HepG2 (cell line): ENCODE data around the gene MRPL58. TPM values are rescaled to one million over a fixed set of nuclear protein-coding genes. Genes with fewer than 3 reads are reported as not detected.

Experiments
- GPN1 ChIP-seq: sonication (generic); formaldehyde crosslinking; IDR thresholded peaks from 2 replicates; pipeline ENCODE4 v1.5.1; 2020; ENCODE audit warnings: missing genetic modification reagents, borderline replicate concordance
- HOXD1 ChIP-seq: sonication (generic); formaldehyde crosslinking; IDR thresholded peaks from 2 replicates; pipeline ENCODE4 v1.5.0; 2020; ENCODE audit warnings: missing genetic modification reagents
- MLXIP ChIP-seq: sonication (generic); formaldehyde crosslinking; IDR thresholded peaks from 2 replicates; pipeline ENCODE4 v1.9.0; 2021; ENCODE audit warnings: missing genetic modification reagents, borderline replicate concordance
- NPAS2 ChIP-seq: sonication (generic); formaldehyde crosslinking; IDR thresholded peaks from 2 replicates; pipeline ENCODE4 v1.8.0; 2022; ENCODE audit warnings: mild to moderate bottlenecking, missing genetic modification reagents, borderline replicate concordance
- PAXIP1 ChIP-seq: sonication (generic); formaldehyde crosslinking; conservative IDR thresholded peaks from 2 replicates; pipeline ENCODE4 v1.4.0; 2020; ENCODE audit warnings: mild to moderate bottlenecking, missing genetic modification reagents, moderate library complexity
- PHF21A ChIP-seq: sonication (generic); formaldehyde crosslinking; IDR thresholded peaks from 2 replicates; pipeline ENCODE4 v1.5.0; 2020; ENCODE audit warnings: mild to moderate bottlenecking, missing genetic modification reagents
- PREB ChIP-seq: sonication (generic); formaldehyde crosslinking; IDR thresholded peaks from 2 replicates; pipeline ENCODE4 v1.4.0; 2020; ENCODE audit warnings: missing genetic modification reagents
- RXRB ChIP-seq: IDR thresholded peaks from 2 replicates; pipeline ENCODE4 v1.6.1; 2016; ENCODE audit warnings: borderline replicate concordance, missing genetic modification reagents, missing compliant biosample characterization
- TSC22D2 ChIP-seq: sonication (generic); formaldehyde crosslinking; IDR thresholded peaks from 2 replicates; pipeline ENCODE4 v1.5.1; 2020; ENCODE audit warnings: missing genetic modification reagents, mild to moderate bottlenecking, borderline replicate concordance
- ZBTB37 ChIP-seq: sonication (generic); formaldehyde crosslinking; IDR thresholded peaks from 2 replicates; pipeline ENCODE4 v1.4.0; 2020; ENCODE audit warnings: mild to moderate bottlenecking, missing genetic modification reagents
- ZFX ChIP-seq: sonication (generic); formaldehyde crosslinking; IDR thresholded peaks from 2 replicates; pipeline ENCODE4 v1.4.0; 2020; ENCODE audit warnings: mild to moderate bottlenecking, low read depth, missing genetic modification reagents, moderate library complexity
- ZKSCAN8 ChIP-seq: IDR thresholded peaks from 2 replicates; pipeline ENCODE4 v1.6.1; 2016; ENCODE audit warnings: borderline replicate concordance, missing genetic modification reagents, missing compliant biosample characterization
- ZNF121 ChIP-seq: sonication (generic); formaldehyde crosslinking; IDR thresholded peaks from 2 replicates; pipeline ENCODE4 v1.5.0; 2020; ENCODE audit warnings: mild to moderate bottlenecking, missing genetic modification reagents
- ZNF761 ChIP-seq: sonication (generic); formaldehyde crosslinking; conservative IDR thresholded peaks from 2 replicates; pipeline ENCODE4 v1.4.0; 2020; ENCODE audit warnings: mild to moderate bottlenecking, missing genetic modification reagents
- ZNF777 ChIP-seq: sonication (generic); formaldehyde crosslinking; IDR thresholded peaks from 2 replicates; pipeline ENCODE4 v1.4.0; 2020; ENCODE audit warnings: missing genetic modification reagents
- polyA plus RNA-seq, 8 experiments: library from polyadenylated mRNA; depleted of rRNA in 3 of 8; stranded (reverse) in 7 of 8; unstranded in 1 of 8; fragments of >200 nt; fragmentation: Illumina TruSeq in 4 of 8; extraction: Trizol in 4 of 8; gene quantifications; 2 replicates each; pipeline versions ENCODE4 v1.2.1 to v1.2.3, GENCODE V29; 2011 to 2016; ENCODE audit warnings: low read depth in 4 of 8, missing spikeins in 1 of 8, mixed read lengths in 1 of 8; ENCODE audit not compliant: insufficient read depth in 1 of 8
- total RNA-seq, 5 experiments: library from RNA; depleted of rRNA; stranded (reverse); fragments of >200 nt; fragmentation: Illumina TruSeq; extraction: Trizol; gene quantifications; 2 replicates each; pipeline ENCODE4 v1.2.3, GENCODE V29; 2016; ENCODE audit warnings: low read depth in 1 of 5

The MRPL58 gene
- total and polyA plus RNA-seq, 2 of the 13 experiments (the other 11 are each of a cell fraction or from before 2014, with no cell fraction given) = 44.9 to 68.9 TPM

GRCh38 chr17:75034236-75034908 is 21.9 kb downstream of the MRPL58 start (continued):
- TF ChIP-seq PAXIP1 = no peak
- TF ChIP-seq ZKSCAN8 (CRISPR knock-in tag) = peak; percentile 73; the same call in 1 of the 2 replicates
- TF ChIP-seq HOXD1 (CRISPR knock-in tag) = peak; percentile 87
- peak; percentile 71 for TF ChIP-seq ZNF777 (CRISPR knock-in tag)
- no peak for TF ChIP-seq MLXIP
- TF ChIP-seq PREB (CRISPR knock-in tag) = no peak; the same call in 1 of the 2 replicates
- TF ChIP-seq ZNF121 (CRISPR knock-in tag) = peak; percentile 66
- TF ChIP-seq GPN1 (CRISPR knock-in tag) = no peak
- TF ChIP-seq RXRB (CRISPR knock-in tag) = peak; percentile 81
- peak; percentile 66; the same call in 1 of the 2 replicates for TF ChIP-seq NPAS2 (CRISPR knock-in tag)
- peak; percentile 56; the same call in 1 of the 2 replicates for TF ChIP-seq PHF21A (CRISPR knock-in tag)
- no peak for TF ChIP-seq ZNF761 (CRISPR knock-in tag)
- peak; percentile 81; the same call in 1 of the 2 replicates for TF ChIP-seq ZFX (CRISPR knock-in tag)
- TF ChIP-seq ZBTB37 = no peak
- TF ChIP-seq TSC22D2 = peak; percentile 82; the same call in 1 of the 2 replicates
